IPS DF 6.9 (cell line): ENCODE results near the gene PAWR.

Experiments used
- DNase-seq: peaks from one replicate; pipeline ENCODE4 v3.0.0-alpha.2; 2013; ENCODE audit warnings: low read depth, low spot score
- H3K27ac ChIP-seq: one replicate; pipeline ENCODE4 v1.5.1; 2013; ENCODE audit warnings: low read length, control low read depth
- H3K27me3 ChIP-seq: 2 replicates; pipeline ENCODE4 v1.6.1; 2013; ENCODE audit warnings: mild to moderate bottlenecking, low read length; ENCODE audit not compliant: control insufficient read depth, insufficient read depth
- H3K36me3 ChIP-seq: 2 replicates; pipeline ENCODE4 v1.6.1; 2013; ENCODE audit warnings: low read length; ENCODE audit not compliant: control insufficient read depth, insufficient read depth
- H3K4me1 ChIP-seq: 2 replicates; pipeline ENCODE4 v1.6.1; 2013; ENCODE audit warnings: low read length; ENCODE audit not compliant: control insufficient read depth, insufficient read depth
- H3K4me3 ChIP-seq: 2 replicates; pipeline ENCODE4 v1.5.1; 2013; ENCODE audit warnings: mild to moderate bottlenecking, low read length
- H3K9me3 ChIP-seq: 2 replicates; pipeline ENCODE4 v1.6.1; 2013; ENCODE audit warnings: low read length, inconsistent platforms; ENCODE audit not compliant: control insufficient read depth, insufficient read depth
- WGBS: extraction: QIAGEN DNeasy Blood & Tissue Kit; methylation state at CpG from one replicate; pipeline ENCODE4 v1.1.7; 2013; ENCODE audit warnings: mixed read lengths, missing lambda C conversion rate; ENCODE audit not compliant: insufficient read length, insufficient coverage; 5-methylcytosine and 5-hydroxymethylcytosine counted together

The PAWR gene

GRCh38 chr12:79595273-79595672 is 95.5 kb downstream of the PAWR start:
- WGBS = no CpG with 5 or more reads among the region's 4 CpGs
- H3K9me3 ChIP-seq = no peaks in the 10 kb centered on the region
- DNase-seq = no peak
- H3K27ac ChIP-seq = no peak overlapping the region
- no peaks in the 10 kb centered on the region for H3K27me3 ChIP-seq
- no peaks in the 10 kb centered on the region; the same call in 1 of the 2 replicates for H3K36me3 ChIP-seq
- H3K4me1 ChIP-seq = no peaks in the 10 kb centered on the region
- no peak overlapping the region for H3K4me3 ChIP-seq

GRCh38 chr12:79592865-79593264 is 97.9 kb downstream of the PAWR start:
- no peaks in the 10 kb centered on the region for H3K9me3 ChIP-seq
- H3K27me3 ChIP-seq = no peaks in the 10 kb centered on the region
- no peak overlapping the region for H3K27ac ChIP-seq
- H3K36me3 ChIP-seq = no peaks in the 10 kb centered on the region; the same call in 1 of the 2 replicates
- no peak overlapping the region for H3K4me3 ChIP-seq
- no CpG with 5 or more reads among the region's 3 CpGs for WGBS
- no peaks in the 10 kb centered on the region for H3K4me1 ChIP-seq
- no peak for DNase-seq

- Histone ChIP-seq H3K9me3 (no peaks in the 10 kb centered on the region), H3K4me1 (no peaks in the 10 kb centered on the region), H3K36me3 (no peaks in the 10 kb centered on the region; the same call in 1 of the 2 replicates), H3K4me3 (no peak overlapping the region), H3K27me3 (no peaks in the 10 kb centered on the region), H3K27ac (no peak overlapping the region)
- WGBS = no CpG with 5 or more reads among the region's 1 CpG
- no peak for DNase-seq
Measured at GRCh38 chr12:79591988-79592387, 98.8 kb downstream of the PAWR start.

- Histone ChIP-seq H3K9me3 (no peaks in the 10 kb centered on the region), H3K4me1 (no peaks in the 10 kb centered on the region), H3K27ac (no peak overlapping the region), H3K4me3 (no peak overlapping the region), H3K27me3 (no peaks in the 10 kb centered on the region), H3K36me3 (no peaks in the 10 kb centered on the region; the same call in 1 of the 2 replicates)
- WGBS = no CpG with 5 or more reads among the region's 2 CpGs
- no peak for DNase-seq
Measured at GRCh38 chr12:79590751-79591150, 100.0 kb downstream of the PAWR start.

GRCh38 chr12:79587368-79587767 is 103.4 kb downstream of the PAWR start:
- no peaks in the 10 kb centered on the region for H3K9me3 ChIP-seq
- no peaks in the 10 kb centered on the region for H3K36me3 ChIP-seq
- no CpG with 5 or more reads among the region's 1 CpG for WGBS
- H3K4me1 ChIP-seq = no peaks in the 10 kb centered on the region
- H3K27ac ChIP-seq = no peak overlapping the region
- no peaks in the 10 kb centered on the region for H3K27me3 ChIP-seq
- no peak overlapping the region for H3K4me3 ChIP-seq
- DNase-seq = no peak

- H3K4me3 ChIP-seq = no peak overlapping the region
- no peaks in the 10 kb centered on the region for H3K4me1 ChIP-seq
- no CpG with 5 or more reads among the region's 1 CpG for WGBS
- no peaks in the 10 kb centered on the region for H3K9me3 ChIP-seq
- no peaks in the 10 kb centered on the region for H3K36me3 ChIP-seq
- H3K27ac ChIP-seq = no peak overlapping the region
- no peak for DNase-seq
- H3K27me3 ChIP-seq = no peaks in the 10 kb centered on the region
Measured at GRCh38 chr12:79585147-79585546, 105.6 kb downstream of the PAWR start.

- WGBS = no CpG with 5 or more reads among the region's 22 CpGs
- H3K27ac ChIP-seq = no peak overlapping the region
- DNase-seq = no peak
- no peaks in the 10 kb centered on the region for H3K4me1 ChIP-seq
- H3K4me3 ChIP-seq = no peak overlapping the region
- no peaks in the 10 kb centered on the region for H3K27me3 ChIP-seq
- H3K36me3 ChIP-seq = no peaks in the 10 kb centered on the region; the same call in 1 of the 2 replicates
- no peaks in the 10 kb centered on the region for H3K9me3 ChIP-seq
Measured at GRCh38 chr12:79573820-79574219, 116.9 kb downstream of the PAWR start.

- Histone ChIP-seq H3K27me3 (no peaks in the 10 kb centered on the region), H3K4me3 (no peak overlapping the region), H3K27ac (no peak overlapping the region), H3K4me1 (no peaks in the 10 kb centered on the region), H3K9me3 (no peaks in the 10 kb centered on the region), H3K36me3 (peaks cover 6% of the 10 kb centered on the region)
- no peak for DNase-seq
- no CpG with 5 or more reads among the region's 3 CpGs for WGBS
Measured at GRCh38 chr12:79569679-79570078, 121.1 kb downstream of the PAWR start.

GRCh38 chr12:79567175-79567563 is 123.6 kb downstream of the PAWR start:
- Histone ChIP-seq H3K4me3 (no peak overlapping the region), H3K27me3 (no peaks in the 10 kb centered on the region), H3K4me1 (no peaks in the 10 kb centered on the region), H3K27ac (no peak overlapping the region), H3K36me3 (peaks cover 10% of the 10 kb centered on the region), H3K9me3 (no peaks in the 10 kb centered on the region; the same call in none of the 2 replicates)
- DNase-seq = no peak
- WGBS = no CpG with 5 or more reads among the region's 1 CpG

GRCh38 chr12:79566452-79567174 is 124.2 kb downstream of the PAWR start:
- H3K36me3 ChIP-seq = peaks cover 12% of the 10 kb centered on the region

More at GRCh38 chr12:79566452-79567174, 124.2 kb downstream of the PAWR start:
- peaks cover 3% of the 10 kb centered on the region for H3K9me3 ChIP-seq
- H3K27ac ChIP-seq = no peak overlapping the region
- H3K27me3 ChIP-seq = no peaks in the 10 kb centered on the region
- H3K4me3 ChIP-seq = no peak overlapping the region
- DNase-seq = no peak
- no CpG with 5 or more reads among the region's 4 CpGs for WGBS
- no peaks in the 10 kb centered on the region for H3K4me1 ChIP-seq
